ENCODE results near the gene BRIP1.
"Not testable (repeated sequence)": the region's sequence is repeated elsewhere in the genome, so short reads cannot be mapped to it uniquely, and the experiment has no call there.

BRIP1 gene

DNA sequence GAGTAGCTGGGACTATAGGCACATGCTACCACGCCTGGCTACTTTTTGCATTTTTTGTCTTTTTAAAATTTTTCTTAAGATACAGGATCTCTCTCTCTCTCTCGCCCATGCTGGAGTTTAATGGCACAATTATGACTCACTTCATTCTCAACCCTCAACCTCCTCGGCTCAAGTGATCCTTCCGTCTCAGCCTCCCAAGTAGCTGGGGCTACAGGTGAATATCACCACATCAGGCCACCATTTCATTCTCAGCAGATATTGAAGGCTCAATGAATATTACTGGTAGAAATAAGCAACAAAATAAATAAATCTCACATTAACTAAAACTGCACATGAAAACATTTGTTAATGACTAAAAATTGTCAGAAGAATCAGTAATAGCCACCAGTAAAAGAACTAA is 41.7 kb downstream of the BRIP1 start:
- DNase-seq (ENCODE audit: low read depth): no peak
- H3K4me3 ChIP-seq (ENCODE audit: low read length): no peak overlapping the region
- TF ChIP-seq, protein P1, sequence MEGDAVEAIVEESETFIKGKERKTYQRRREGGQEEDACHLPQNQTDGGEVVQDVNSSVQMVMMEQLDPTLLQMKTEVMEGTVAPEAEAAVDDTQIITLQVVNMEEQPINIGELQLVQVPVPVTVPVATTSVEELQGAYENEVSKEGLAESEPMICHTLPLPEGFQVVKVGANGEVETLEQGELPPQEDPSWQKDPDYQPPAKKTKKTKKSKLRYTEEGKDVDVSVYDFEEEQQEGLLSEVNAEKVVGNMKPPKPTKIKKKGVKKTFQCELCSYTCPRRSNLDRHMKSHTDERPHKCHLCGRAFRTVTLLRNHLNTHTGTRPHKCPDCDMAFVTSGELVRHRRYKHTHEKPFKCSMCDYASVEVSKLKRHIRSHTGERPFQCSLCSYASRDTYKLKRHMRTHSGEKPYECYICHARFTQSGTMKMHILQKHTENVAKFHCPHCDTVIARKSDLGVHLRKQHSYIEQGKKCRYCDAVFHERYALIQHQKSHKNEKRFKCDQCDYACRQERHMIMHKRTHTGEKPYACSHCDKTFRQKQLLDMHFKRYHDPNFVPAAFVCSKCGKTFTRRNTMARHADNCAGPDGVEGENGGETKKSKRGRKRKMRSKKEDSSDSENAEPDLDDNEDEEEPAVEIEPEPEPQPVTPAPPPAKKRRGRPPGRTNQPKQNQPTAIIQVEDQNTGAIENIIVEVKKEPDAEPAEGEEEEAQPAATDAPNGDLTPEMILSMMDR (IDR thresholded peaks at IDR 0.05; ENCODE audit: insufficient read depth, low read depth, low read length, missing control alignments): no peak

DNA sequence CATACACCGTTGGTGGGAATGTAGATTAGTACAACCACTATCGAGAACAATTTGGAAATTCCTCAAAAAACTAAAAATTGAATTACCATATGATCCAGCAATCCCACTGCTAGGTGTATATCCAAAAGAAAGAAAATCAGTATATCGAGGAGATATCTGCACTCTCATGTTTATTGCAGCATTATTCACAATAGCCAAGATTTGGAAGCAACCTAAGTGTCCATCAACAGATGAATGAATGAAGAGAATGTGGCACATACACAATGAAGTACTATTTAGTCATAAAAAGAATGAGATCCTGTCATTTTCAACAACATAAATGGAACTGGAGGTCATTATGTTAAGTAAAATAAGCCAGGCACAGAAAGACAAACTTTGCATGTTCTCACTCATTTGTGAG is 44.1 kb downstream of the BRIP1 start:
- DNase-seq (ENCODE audit: low read depth); H3K4me3 ChIP-seq (ENCODE audit: low read length): not testable (repeated sequence)

GRCh38 chr17:61818225-61818624 is 45.1 kb downstream of the BRIP1 start:
- DNase-seq (ENCODE audit: low read depth): no peak
- no peak overlapping the region for H3K4me3 ChIP-seq (ENCODE audit: low read length)
- TF ChIP-seq, protein P1 (IDR thresholded peaks at IDR 0.05; ENCODE audit: insufficient read depth, low read depth, low read length, missing control alignments): no peak

DNA sequence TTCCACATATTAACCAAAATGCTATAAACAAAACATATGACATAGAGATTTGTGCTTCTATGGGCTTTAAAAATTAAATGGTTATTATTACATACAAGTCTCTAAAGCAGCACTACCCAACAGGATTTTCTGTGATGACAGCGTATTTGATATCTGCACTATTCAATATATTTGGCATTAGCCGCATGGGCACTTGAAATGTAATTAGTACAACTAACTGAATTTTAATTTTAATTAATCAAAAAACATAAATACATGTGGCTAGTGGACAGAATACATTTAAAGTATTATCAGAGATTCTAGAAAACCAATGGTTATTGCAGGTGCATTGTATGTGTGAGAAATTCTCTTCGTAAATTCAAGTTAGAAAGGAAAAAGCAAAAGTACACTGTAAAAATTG is 45.9 kb downstream of the BRIP1 start:
- TF ChIP-seq, protein P1 (IDR thresholded peaks at IDR 0.05; ENCODE audit: insufficient read depth, low read depth, low read length, missing control alignments): no peak
- H3K4me3 ChIP-seq (ENCODE audit: low read length): no peak overlapping the region
- no peak for DNase-seq (ENCODE audit: low read depth)

- H3K4me3 ChIP-seq (ENCODE audit: low read length): no peak overlapping the region
- no peak for DNase-seq (ENCODE audit: low read depth)
- TF ChIP-seq, protein P1 (IDR thresholded peaks at IDR 0.05; ENCODE audit: insufficient read depth, low read depth, low read length, missing control alignments): no peak
Measured at GRCh38 chr17:61816538-61816937, 46.8 kb downstream of the BRIP1 start.

DNA sequence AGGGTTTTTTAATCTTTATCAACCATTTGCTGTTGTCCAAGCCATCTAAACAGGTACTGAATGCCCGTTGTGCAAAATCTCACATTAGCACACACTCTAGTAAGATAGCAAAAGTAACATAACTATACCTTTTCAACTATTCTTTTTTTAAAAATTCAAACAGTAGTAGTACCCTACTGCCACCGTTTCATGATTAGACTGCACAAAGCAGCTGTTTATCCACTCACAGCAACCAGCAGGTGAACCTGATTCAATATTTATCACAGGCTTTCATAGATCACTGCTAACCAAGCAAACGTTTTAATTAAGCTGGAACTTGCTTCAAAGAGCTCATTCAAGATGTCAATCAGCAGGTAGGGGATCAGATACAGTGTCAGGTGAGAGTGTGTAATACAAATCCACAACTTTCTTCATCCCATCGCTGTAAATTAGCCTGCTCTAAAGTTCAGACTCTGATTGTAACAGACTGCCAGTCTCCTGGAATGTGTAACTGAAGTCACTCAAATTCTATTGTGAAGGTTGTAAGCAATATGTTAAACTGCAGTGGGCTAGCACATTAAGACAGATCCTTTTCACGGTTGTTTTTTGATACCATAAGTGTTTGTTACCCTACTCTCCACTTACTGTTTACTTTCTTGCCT is 47.3 kb downstream of the BRIP1 start:
- TF ChIP-seq, protein P1 (IDR thresholded peaks at IDR 0.05; ENCODE audit: insufficient read depth, low read depth, low read length, missing control alignments): no peak
- DNase-seq (ENCODE audit: low read depth): no peak
- H3K4me3 ChIP-seq (ENCODE audit: low read length): no peak overlapping the region

DNA sequence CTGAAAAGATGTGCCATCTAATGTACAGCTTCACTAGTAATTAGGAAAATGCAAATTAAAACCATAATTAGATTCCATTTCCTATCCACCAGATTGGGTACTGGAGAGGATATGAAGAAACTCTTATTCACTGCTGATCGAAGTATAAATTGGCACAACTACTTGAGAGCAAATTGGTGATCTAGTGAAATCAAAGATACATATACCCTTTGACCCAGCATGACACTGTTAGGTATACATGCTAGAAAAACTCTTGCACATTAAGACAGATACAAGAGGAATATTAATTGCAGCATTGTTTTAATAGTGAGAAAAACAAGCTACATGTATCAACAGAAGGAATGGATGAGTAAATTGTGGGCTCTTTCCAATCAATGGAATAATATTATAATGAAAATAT is 48.8 kb downstream of the BRIP1 start:
- TF ChIP-seq, protein P1 (IDR thresholded peaks at IDR 0.05; ENCODE audit: insufficient read depth, low read depth, low read length, missing control alignments): no peak
- no peak overlapping the region for H3K4me3 ChIP-seq (ENCODE audit: low read length)
- no peak for DNase-seq (ENCODE audit: low read depth)

All from epithelial cell of esophagus (primary cell).